HG03354 (cell line): ENCODE results near the gene DOK4.
A peak's percentile ranks its signal among the peaks of the same experiment; 100 is the strongest.

Experiments used
- ATAC-seq: cut with Tn5 transposase; IDR thresholded peaks from one replicate; pipeline ENCODE4 v1.9.1; 2021; ENCODE audit warnings: mild to moderate bottlenecking; ENCODE audit not compliant: unreplicated experiment, poor library complexity, severe bottlenecking

The DOK4 gene

DNA sequence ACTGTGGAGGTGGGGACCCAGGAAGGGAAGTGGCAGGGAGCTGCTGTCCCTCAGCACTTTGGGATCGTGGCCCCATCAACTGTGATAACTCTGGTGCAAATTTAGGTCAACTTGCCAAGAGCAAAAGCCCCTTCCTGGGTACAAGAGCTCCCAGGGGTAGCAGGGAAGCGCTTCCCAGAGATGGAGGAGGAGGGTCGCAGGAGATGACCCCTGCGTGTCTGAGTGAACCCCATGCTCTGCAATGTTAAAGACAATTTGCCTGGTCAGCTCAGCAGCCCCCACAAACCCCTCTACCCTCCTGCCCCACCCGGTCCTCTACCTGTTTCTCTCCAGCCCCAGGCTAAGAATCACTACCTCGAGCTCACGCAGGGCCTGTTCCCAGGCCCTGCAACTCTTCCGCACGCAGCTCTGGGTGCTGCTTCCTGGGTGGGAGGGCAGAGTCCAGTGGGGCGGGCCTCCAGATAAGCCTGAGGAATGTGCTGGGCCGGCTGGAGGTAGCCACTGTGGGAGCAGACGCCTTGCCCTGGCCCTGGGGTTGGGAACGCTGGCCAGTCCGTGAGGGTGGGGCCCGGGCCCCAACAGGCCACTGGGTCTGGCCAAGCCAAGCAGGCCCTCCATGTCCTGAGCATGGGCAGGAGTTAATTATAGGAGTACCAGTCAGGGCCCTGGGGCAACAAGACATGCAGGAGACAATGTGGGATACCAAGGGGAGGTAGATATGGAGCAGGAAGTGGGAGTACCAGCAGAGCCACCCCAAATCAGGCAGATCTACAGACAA, 6.1 kb downstream of the DOK4 start:
- no peak for ATAC-seq

DNA sequence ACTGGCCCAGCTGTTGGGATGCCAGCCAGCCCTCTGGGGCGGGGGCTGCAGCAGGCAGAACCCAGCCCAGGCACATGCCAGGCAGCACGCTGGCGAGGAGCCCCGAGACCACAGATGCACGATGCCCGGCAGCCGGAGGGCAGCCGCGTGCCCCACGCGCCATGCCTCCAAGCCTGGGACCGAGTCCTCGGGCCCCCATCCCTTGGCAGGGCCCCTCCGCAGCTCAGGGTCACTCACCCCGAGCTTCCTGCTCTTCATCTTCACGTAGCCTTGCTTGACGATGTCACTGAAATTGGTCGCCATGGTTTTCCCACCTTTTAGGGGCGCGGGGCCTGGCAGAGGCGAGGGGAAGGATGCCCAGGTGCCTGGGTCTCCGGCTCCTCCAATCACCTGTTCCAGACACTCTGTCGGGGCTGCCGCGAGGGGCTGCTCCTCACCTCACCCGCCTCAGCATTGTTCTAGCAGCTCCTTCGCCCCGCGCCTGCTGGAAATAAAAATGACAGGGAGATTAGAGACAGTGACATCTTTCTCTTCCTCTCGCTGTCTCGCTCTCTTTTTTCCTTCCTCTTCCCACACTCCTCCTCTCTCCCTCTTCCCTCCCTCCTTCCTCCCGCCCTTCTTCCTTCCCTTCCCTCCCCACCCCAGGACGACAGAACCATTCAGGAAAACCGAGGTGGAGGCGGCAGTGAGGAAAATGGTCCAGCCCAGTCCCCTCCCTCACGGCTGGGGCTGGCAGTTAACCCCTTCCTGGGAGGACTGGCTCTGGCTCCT, 6.9 kb downstream of the DOK4 start:
- no peak for ATAC-seq

DNA sequence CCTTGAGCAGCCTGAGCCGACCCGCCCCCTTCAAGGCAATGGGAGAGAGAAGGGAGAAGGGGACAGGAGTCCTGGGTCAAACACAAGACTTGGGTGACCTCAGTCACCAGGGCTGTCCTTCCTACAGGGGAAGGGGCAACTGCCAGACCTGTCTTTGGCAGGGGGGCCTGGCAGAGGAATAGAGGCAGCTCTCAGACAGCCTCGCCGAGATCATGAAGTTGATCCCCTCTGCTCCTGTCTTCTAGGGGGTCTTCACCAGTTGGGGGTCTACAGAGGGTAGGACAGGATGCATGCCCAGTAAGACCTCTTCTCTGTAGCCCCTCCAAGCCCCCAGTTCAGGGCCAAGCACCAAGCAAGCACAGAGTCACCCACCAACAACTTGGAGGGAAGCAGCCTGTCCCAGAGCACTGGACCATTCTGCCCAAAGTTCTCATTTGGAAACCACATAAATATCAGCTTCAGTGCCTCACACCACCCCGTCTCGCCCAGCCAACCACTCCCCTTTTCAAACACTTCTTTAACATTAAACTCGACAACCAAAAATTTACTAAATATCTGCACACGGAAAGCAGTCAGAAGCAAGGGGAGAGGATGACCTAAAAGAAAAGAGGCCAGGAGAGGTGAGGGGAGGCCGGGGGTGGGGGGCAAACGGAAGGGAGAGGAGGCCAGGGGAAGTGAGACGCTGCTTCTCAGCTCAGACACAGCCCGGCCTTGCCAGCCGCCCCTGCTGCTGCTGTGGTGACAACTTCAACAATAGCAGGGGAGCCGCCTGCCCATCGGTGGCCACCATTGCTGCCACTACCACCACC, 7.7 kb downstream of the DOK4 start:
- no peak for ATAC-seq

DNA sequence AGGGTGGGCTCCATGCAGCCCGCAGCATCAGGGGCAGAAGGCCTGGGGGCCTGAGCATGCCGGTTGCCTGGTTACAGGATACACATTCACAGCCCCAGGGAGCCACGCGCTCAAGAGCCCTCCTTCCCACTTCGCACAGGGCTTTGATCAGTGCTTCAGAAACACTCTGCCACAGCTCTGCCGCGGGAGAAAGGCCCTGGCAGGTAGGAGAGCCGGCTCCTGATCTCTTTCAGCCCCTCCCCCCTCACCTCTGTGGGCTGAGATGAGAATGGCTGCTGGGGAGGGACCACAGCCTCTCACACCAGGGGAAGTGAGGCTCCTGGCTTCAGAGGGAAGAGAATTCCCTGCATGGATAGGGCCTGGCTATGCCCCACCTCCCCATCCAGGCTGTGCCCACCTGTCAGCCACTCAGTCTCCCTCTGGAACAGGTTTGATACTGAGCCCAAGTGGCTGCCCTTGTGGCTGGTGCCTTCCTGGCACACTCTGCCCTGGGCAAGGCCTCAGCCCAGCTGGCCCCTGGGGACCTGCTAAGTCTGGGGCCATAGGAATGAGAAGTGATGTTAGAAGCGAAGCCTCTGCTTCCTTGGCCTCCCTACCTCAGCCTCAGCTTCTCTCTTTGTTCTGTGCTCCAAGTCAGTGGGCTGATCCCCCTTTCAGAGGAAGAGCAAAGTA, 8.6 kb downstream of the DOK4 start:
- no peak for ATAC-seq

DNA sequence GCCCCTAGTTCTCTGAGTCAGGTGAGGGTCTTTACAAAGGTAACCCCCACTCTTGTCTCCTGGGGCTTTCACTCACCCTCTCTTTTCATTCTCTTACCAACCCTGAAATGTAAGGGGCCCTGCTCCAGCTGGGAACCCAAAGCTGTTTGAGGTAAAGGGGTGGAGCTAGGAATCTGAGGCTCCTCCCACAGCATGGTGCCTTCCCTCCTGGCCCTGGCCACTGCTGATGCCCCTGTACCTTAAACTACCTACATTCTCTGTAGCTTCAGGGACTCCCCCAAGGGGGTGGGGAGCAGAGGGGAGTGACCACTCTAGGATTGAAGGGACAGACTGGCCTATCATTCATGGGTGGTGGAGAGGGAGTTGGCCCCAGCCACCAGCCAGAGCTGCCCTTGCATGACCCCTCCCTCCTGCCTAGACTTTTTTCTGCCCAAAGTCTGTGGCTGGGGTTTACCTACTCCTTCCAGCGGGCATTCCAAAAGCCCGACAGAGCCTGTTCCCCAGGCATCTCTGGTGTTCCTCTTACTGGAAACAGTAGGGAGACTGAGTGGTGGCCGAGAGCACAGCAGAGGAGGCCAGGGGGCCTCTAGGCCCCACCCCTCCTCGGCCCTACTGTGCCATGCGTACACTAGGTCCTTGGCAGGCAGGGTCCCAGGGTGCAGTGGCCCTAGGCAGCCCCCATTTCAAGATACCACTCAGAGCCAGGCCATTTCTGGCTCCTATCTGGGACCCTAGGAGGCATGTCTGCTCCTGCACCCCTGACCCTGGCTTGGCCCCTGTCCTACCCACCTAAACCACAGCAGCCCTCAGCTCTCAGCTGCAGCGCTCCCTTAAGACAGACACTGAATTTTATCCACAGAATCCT, 9.5 kb downstream of the DOK4 start:
- ATAC-seq = no peak

DNA sequence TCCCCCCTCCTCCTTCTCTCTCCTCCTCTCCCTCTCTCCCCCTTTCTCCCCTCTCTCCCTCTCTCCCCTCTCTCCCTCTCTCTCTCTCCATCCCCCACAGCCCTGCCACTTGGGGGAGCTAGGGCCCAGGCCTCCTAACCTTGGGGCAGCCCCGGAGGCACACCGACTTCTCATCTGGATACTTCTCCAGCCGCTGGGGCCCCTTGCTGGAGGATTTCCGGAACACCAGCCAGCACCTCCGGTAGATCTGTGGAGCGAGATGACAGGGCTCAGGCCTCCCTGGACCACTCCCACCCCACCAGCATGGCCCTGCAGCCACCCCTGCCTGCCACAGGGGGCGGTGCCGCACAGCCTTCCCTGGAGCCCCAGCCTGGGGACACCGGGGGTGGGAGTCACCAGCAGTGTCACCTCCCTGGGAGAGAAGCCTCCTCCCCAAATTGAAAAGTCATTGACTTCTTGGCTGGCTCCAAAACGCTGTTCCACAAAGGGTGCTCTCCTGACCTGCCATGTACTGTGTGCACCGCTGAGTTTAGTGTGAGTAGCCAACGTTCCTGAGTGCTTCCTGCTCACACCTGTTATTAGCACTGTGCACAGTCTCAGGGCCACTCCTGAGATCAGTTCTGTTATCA, 10.5 kb downstream of the DOK4 start:
- ATAC-seq = peak; percentile 98

DNA sequence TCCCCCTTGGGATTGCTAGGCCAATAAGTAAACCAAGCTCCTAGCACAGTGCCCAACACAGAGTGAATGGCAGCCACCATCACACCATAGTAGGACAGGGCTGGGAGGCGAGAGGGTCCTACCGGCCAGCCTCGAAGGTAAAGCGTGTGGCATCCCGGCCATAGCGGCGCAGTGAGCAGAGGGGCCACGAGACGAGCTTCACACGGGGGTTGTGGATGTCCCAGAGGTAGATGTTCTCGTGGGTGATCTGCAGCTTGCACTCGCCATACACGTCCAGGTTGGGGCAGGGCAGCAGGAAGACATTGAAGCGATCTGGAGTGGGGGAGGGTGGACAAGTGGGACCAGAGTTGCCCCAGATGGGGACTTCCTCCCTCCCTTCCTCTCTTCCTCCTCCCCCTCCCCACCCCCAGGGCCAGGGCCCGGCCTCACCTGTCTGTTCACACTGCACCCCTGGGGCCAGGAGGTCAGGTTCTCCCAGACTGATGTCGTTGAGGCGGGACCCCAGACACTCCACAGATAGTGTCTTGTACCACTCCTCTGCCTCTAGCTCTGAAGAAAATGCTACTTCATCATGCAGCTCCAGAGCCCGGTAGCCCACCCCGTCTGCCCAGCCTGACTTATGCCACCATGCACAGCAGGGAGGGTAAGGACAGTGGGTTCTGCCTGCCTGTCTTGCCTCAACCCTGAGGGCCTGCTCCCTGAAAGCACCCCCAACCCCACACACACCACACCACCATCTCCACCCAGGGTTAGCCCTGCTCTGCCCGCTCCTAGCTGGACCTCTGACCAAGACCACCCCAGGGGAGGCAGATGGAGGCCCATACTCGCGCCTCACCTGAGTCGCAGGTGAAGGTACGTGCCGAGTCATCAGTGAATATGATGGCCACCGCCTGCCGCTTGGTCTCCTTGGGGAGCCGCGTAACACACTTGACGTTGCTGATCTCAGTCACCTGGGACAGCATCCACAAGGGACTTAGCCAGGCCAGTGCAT, 11.3 kb downstream of the DOK4 start:
- no peak for ATAC-seq

DNA sequence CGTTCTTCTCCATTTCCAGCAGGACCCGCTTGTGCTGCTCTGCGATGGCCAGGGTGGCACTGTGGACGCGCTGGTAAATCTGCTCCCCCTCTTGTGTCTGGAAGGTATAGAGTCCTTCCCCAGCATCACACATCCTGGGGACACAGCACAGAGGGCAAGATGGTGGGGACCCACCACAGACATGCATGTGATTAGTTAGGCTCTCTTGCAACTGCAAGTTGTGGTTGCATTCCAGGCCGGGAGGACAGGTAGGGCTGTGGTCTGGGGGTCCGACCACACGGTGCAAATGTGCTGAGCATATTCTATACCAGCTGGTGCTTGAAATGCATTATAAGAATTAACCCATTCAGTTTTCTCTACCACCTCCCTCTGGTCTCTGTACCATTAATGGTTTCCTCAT, 12.4 kb downstream of the DOK4 start:
- ATAC-seq = no peak

DNA sequence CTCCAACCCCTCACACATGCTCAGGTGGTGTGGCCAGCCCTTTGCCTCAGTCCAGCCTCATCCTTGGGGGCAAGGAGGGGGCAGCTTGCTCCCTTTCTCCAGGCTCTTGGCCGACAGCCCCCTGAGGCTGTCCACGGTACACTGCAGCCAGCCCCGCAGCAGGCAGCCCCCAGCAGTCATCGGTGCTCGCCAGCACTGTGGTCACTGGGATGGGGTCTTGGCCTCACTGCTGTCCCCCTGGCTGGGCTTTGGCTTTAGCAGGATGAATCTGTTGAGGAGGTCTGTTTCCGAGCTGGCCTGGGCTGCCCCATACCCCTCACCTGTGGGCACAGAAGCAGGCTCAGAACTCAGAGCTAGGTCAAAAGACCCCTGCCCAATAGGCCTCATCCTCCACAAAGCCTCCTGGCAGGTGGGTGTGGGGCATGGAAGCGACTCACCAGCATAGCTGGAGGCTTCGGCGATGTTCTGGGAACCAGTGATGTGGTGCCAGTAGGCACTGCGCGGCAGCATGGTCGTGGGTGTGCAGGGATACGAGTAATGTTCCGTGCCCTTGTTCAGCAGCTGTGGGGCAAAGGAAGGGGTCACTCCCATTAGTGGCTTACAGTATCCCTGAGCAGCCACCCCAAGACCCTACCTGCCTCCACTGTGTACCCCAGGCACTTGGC, 13.0 kb downstream of the DOK4 start:
- no peak for ATAC-seq

DNA sequence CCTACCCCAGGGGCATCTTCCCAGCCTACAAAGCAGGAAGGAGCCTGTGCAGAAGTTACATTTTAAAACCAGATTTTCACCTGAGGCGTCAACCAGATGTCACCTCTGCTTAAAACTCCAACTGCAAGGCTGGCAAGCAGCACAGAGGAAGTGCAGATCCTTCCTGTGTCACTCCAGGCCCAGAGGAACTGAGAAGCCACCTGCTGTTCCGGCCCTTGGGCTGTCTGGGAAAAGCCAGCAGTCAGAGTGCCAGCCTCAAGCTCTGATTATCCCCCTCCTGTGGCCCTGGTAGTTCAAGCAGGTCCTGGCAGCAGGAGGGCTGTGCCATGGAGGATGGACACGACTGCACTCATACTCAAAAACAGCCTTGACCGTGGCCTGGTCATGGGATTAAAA, 13.6 kb downstream of the DOK4 start:
- ATAC-seq = no peak

DNA sequence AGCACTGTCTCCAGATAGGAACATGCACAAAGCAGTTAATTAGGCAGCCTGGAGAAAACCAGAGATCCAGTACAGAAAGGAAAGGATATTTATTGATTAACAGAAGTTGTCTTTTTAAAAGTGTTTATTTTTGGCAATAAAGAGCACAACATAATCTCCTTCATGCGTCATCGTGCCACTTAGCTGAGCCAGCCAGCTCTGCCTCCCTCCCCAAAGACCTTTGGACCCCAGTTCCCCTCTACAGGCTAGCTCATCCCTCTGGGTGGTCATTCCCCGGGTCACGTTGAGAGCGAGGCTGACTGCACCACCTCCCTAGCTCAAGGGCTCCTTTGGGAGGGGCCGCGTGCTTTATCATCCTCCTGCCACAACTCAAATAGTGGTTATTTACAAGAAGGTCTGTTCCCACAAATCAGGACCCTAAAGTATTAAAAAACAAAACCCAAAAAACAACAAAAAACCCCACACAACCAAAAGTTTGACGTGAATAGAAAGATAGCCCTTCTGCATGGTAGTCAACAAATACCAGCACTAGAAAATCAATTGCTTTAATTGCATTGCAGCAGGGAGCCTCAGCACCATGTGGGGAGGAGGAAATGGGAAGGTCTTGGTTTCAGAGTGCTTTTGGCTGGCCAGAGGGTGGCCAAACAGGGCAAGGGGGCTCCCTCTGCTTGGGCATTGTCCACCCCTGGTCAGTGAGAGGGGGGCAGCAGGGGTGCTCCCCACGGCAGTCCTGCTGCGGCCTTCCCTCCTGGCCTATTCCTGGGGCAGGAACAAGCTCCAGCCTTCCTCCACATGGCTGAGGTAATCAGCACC, 14.2 kb downstream of the DOK4 start:
- ATAC-seq = no peak

DNA sequence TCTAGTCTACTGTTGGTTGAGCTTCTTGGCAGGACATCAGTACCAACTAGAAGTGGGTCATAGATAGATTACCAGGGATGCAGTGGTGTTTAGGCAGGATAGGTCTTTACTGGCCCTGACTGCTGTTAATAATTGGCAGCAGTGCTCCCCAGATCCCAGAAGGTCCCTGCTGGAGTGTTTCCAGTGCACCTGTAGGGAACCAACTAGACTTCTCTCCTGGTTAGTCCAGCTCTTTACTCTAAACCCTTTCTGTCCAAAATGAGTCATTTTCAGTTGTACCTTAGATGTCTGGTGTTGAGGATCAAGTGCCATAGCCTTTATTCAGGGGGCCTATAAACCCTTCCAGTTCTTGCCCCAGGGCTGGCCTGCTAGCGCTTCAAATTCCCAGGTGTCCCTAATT, 15.1 kb downstream of the DOK4 start:
- no peak for ATAC-seq

DNA sequence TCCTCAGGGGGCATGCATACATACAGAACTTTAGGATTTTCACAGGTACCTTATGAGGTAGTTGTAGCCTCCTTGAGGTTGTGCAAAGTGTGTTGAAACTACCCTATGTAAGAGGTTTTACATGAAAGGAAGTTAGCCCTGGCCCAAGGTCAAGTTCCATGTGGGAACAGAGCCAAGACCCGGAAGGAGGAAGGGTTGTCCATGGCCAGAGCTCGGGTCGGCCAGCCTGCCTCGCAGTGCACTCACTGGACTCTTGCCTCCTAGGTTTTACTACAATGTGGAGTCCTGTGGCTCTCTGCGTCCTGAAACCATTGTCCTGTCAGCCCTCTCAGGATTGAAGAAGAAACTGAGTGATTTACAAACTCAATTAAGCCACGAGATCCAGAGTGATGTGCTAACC, 15.6 kb downstream of the DOK4 start:
- no peak for ATAC-seq

DNA sequence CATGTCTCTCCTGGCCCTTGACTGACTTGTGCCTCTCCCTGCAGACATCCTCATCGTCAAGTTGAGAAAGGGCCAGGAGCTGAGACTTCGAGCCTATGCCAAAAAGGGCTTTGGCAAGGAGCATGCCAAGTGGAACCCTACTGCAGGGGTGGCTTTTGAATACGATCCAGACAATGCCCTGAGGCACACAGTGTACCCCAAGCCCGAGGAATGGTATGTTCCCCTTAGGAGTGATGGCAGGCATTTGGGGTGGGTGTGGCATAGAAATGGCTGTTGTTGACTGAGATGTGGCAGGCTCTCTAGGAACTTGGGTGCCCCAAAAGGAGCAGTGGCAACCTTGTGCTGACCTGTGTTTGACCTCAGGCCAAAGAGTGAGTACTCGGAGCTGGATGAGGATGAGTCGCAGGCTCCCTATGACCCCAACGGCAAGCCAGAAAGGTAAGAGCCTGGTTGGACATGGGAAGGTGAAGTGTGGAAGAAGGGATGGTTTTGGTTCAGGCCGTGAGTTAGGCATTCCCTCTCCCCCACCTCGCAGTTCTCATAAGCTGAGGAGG, 16.3 kb downstream of the DOK4 start:
- ATAC-seq = no peak

DNA sequence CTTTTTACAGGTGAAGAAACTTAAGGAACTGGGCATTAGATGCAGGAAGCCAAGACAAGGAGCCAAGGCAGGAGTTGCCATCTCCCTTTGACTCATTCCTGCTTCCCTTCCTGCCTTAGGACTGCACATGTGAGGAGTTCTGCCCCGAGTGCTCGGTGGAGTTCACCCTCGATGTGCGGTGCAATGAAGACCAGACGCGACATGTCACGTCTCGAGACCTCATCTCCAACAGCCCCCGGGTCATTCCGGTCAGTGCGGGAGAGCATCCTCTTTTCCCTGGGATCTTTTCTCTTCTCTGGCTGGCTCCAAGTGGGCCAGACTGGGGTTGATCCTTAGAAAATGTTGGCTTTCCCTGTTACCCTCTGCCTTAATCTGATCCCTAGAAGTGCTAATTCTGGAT, 17.2 kb downstream of the DOK4 start:
- ATAC-seq = no peak

DNA sequence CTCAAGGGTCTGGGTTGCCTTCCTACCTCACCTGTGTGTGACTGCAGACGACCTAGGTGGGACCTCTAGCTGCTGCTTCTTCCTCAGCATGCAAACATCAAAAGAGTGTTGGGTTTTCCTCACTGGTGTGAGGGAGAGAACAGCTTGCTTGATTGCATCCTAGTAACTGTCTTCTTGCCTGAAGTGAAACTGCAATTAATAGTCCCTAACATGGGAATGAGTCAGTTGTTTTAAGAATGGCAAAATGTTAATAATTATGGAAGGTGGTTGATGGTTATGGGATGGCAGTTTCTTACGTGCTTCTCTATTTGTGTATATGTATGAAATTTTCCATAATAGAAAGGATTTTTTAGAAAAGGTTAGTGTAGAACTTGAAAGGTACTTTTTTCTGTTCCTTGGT, 17.9 kb downstream of the DOK4 start:
- ATAC-seq = no peak
